Measurements from ENCODE around the gene SF3A1. TPM values are rescaled to one million over a fixed set of nuclear protein-coding genes. Genes with fewer than 3 reads are reported as not detected.

The SF3A1 gene
- total and polyA plus RNA-seq, 9 of the 15 experiments (the other 6 are each of a cell fraction or from before 2014, with no cell fraction given) = 6.7 to 228 (median 13.0) TPM

DNA sequence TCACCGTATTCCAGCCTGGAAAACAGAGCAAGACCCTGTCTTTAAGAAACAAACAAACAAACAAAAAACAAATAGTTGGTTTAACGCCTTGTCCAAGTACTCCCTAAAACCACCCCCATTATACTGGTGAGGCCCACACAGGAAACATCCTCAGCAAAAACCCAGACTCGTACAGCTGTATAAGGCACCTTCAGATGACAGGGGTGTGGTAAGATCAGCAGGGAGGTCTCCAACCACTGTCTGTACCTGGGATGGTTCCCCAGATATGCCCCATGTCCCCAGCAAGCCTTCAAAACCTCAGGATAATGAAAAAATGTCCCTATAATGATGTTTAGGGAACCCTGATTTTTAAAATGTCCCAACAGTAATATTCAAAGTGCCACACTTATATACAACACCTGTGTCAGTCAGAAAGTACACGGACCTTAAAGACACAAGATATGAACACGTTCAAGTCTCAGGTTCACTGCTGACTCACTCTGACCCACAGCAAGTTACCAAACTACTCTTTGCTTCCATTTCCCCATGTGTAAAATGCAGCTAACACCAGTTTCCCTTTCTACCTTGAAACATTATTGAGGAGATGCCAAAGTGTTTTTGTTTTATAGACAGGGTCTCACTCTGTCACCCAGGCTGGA lies 9.3 kb downstream of the SF3A1 start (continued):
- TF ChIP-seq NFE2L1 (tag; IDR thresholded peaks at IDR 0.05; ENCODE audit: borderline replicate concordance, low read depth) = no peak
- TF ChIP-seq, protein P1, sequence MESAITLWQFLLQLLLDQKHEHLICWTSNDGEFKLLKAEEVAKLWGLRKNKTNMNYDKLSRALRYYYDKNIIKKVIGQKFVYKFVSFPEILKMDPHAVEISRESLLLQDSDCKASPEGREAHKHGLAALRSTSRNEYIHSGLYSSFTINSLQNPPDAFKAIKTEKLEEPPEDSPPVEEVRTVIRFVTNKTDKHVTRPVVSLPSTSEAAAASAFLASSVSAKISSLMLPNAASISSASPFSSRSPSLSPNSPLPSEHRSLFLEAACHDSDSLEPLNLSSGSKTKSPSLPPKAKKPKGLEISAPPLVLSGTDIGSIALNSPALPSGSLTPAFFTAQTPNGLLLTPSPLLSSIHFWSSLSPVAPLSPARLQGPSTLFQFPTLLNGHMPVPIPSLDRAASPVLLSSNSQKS (CRISPR knock-in tag; IDR thresholded peaks at IDR 0.05) = no peak
- TF ChIP-seq PHB2 (IDR thresholded peaks at IDR 0.05; ENCODE audit: low read depth) = no peak
- no peak for TF ChIP-seq MTF1 (CRISPR knock-in tag; IDR thresholded peaks at IDR 0.05; ENCODE audit: borderline replicate concordance)
- TF ChIP-seq NBN (IDR thresholded peaks at IDR 0.05; ENCODE audit: low read depth) = no peak

DNA sequence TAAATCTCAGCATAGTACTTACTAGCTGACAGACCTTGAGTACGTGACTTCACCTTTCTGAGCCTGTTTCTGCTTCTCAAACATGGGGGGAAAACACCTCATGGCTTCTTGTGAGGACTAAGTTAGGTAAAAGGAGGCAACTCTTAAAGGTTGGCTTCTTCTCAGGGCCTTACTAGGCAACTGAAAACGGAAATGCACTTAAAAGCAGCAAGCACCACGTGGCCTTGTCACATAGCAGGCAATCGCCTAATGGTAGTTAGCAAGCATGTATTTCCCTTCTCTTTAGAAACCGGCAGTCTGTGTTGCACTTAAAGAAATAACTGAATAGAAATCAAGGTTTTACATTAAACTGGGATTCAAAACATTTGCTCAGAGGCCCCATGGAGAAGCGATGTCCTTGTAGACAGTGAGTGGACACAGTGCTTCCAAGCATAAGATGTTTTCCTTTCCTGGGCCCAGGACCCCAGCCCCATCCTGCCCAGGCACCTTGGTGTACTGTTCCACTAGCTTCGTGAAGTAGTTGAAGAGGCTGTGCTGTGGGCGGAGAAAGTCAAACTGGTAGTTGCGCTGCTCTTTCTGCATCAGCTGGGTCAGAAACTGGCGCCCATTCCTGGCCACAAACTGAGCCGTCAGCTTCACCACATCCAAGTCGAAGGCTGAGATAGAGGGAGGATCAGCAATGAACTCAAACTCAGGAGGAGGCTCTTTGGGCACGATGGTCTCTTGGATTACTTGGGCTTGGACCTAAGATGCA lies 12.1 kb downstream of the SF3A1 start:
- no TSS peak for BruUV-seq (replicated peaks)
- Histone ChIP-seq H3K27ac (ENCODE audit: extremely low read depth, low read depth, low read length) (no peak overlapping the region), H3K36me3 (ENCODE audit: control insufficient read depth, insufficient read depth, low read length) (peaks cover 95% of the 10 kb centered on the region), H3K9me3 (replicated peaks; ENCODE audit: control insufficient read depth, insufficient read depth, low read depth, low read length) (no peaks in the 10 kb centered on the region), H3K27me3 (ENCODE audit: control insufficient read depth in 2 of 2, insufficient read depth in 2 of 2, low read length in 2 of 2) (no peaks in the 10 kb centered on the region), H3K9me1 (ENCODE audit: control insufficient read depth, insufficient read depth, low read length) (no peaks in the 10 kb centered on the region), H3K4me3 (no peak overlapping the region), H2AFZ (ENCODE audit: low read depth, low read length) (no peak overlapping the region), H4K20me1 (replicated peaks; ENCODE audit: control insufficient read depth, insufficient read depth, low read length) (no peaks in the 10 kb centered on the region), H3K4me2 (ENCODE audit: insufficient read depth, low read length) (no peak overlapping the region), H3K9ac (ENCODE audit: insufficient read depth in 1 of 2, low read depth in 2 of 2, low read length in 2 of 2) (no peak overlapping the region), H3K79me2 (ENCODE audit: control insufficient read depth, insufficient read depth, low read length) (peaks cover 19% of the 10 kb centered on the region), H3K4me1 (replicated peaks in 1 of 2; ENCODE audit: control insufficient read depth in 2 of 2, insufficient read depth in 2 of 2, low read length in 2 of 2) (no peaks in the 10 kb centered on the region)
- in situ Hi-C loops (cut with MboI) = no loop called here
- ChIA-PET POLR2A (interaction anchor here (0.6 to 1.7 kb wide), 3 partner anchors 12 to 310 kb away, joined by 3 to 8 read pairs (median 4); partner anchors contain the start of genes CCDC157 and SF3A1), CTCF (ENCODE audit: low intra/inter-chr PET ratio) (no interaction called here)
- FAIRE-seq (no peak), DNase-seq (ENCODE audit: extremely low read depth in 1 of 4, low spot score in 3 of 4) (no peak), ATAC-seq (no peak)
- WGBS (ENCODE audit: insufficient coverage, low coverage, missing lambda C conversion rate) = 93% methylated on average over 12 of the region's 13 CpGs
- TF ChIP-seq ZNF3 (CRISPR knock-in tag; IDR thresholded peaks at IDR 0.05) = no peak
- TF ChIP-seq FIP1L1 (IDR thresholded peaks at IDR 0.05; ENCODE audit: low read depth, low read length, poor library complexity, severe bottlenecking) = no peak
- TF ChIP-seq NEUROD1 (IDR thresholded peaks at IDR 0.05; ENCODE audit: borderline replicate concordance, low read depth, low read length, partially characterized antibody) = no peak
- TF ChIP-seq ZNF431 (CRISPR knock-in tag; IDR thresholded peaks at IDR 0.05) = no peak
- TF ChIP-seq ZNF507 (tag; conservative IDR thresholded peaks at IDR 0.05) = no peak
- TF ChIP-seq ELF1 (tag; IDR thresholded peaks at IDR 0.05) = no peak
- intact Hi-C loops (cut with micrococcal nuclease) = no loop called here

All from K562 (cell line).